Pancreas (tissue), 10 donors: Measurements from ENCODE around the gene DCST2. TPM values are rescaled to one million over a fixed set of nuclear protein-coding genes. Genes with fewer than 3 reads are reported as not detected.

ENCODE experiments used
- ATAC-seq, 4 donors: fragments of 200-7000 bp; cut with Tn5 transposase; one replicate each; pipeline versions ENCODE4 v1.8.0 to v1.9.1; 2020; ENCODE audit warnings: mild to moderate bottlenecking in 4 of 4, moderate library complexity in 4 of 4
- DNase-seq, 6 donors: peaks; one replicate each; pipeline ENCODE4 v3.0.0-alpha.2; 2020
- FAIRE-seq: peaks from 2 replicates; lab custom pipeline; 2012; peaks lifted over from hg19 to GRCh38; lab: Jason Lieb, UNC
- H3K27ac ChIP-seq, 4 donors: fragments of 200-600 bp; sonication (generic); 1 replicate in 3 of 4; 2 replicates in 1 of 4; pipeline versions ENCODE4 v1.5.0 to v1.8.0; 2020
- H3K27me3 ChIP-seq, 4 donors: fragments of 200-600 bp; one replicate each; pipeline ENCODE4 v1.8.0; 2021
- H3K36me3 ChIP-seq, 3 donors: fragments of 200-600 bp; sonication (generic) in 1 of 3; one replicate each; pipeline versions ENCODE4 v1.5.0 to v1.8.0; 2020 to 2021
- H3K4me1 ChIP-seq, 3 donors: fragments of 200-600 bp; one replicate each; pipeline ENCODE4 v1.8.0; 2021
- H3K4me3 ChIP-seq, 4 donors: fragments of 200-600 bp; sonication (generic) in 2 of 4; one replicate each; pipeline versions ENCODE4 v1.5.0 to v1.8.0; 2020 to 2021
- H3K9me3 ChIP-seq, 4 donors: fragments of 200-600 bp; one replicate each; pipeline ENCODE4 v1.8.0; 2021
- WGBS, 2 donors: extraction: QIAGEN DNeasy Blood & Tissue Kit; methylation state at CpG; one replicate each; pipeline ENCODE4 v1.1.7; 2013; 5-methylcytosine and 5-hydroxymethylcytosine counted together
- intact Hi-C, 3 donors: fragments of 100-400 bp; cut with DNase I; formaldehyde crosslinking; loops; one replicate each; pipeline versions ENCODE4 v1.11.1 to v1.14.2; 2022
- polyA plus RNA-seq, 2 donors: library from polyadenylated mRNA; stranded (reverse); fragments of 200-250 nt; gene quantifications; one replicate each; pipeline ENCODE4 v1.2.3, GENCODE V29; 2013
- total RNA-seq, 6 donors: library from RNA; stranded (reverse); fragmentation: NEBNext Ultra II Directional in 4 of 6; extraction: Animal tissue kit (Norgen Biotek cat#: 25700) in 4 of 6; gene quantifications; one replicate each; pipeline versions ENCODE4 v1.2.1 to v1.2.4, GENCODE V29; 2021 to 2023
- TF ChIP-seq, protein P1 (sequence below), 4 donors: fragments of 200-600 bp; sonication (generic) in 3 of 4; IDR thresholded peaks; one replicate each; pipeline versions ENCODE4 v1.5.0 to v1.8.0; 2021; ENCODE audit warnings: antibody characterized with exemption in 4 of 4
- donor health status: healthy with polysubstance abuse.
- donor health status: DM: no; HTN: no; CAD: no; lungs with moderate emphysema.
- donor health status: DM: no; HTN: no; CAD: no.
- donor health status: control.
- donor health status: control.
- donor health status: Bipolar disorder and iron deficiency.
- donor health status: DM: yes; HTN: yes; CAD: no.
- donor health status: DM: no; HTN: no; CAD: no.
- donor health status: DM: no; HTN: no; CAD: no.
- donor health status: DM: yes; HTN: yes; CAD: no.

DCST2 gene
- total and polyA plus RNA-seq, 8 donors = 0.12 to 5.1 (median 0.51) TPM

DNA sequence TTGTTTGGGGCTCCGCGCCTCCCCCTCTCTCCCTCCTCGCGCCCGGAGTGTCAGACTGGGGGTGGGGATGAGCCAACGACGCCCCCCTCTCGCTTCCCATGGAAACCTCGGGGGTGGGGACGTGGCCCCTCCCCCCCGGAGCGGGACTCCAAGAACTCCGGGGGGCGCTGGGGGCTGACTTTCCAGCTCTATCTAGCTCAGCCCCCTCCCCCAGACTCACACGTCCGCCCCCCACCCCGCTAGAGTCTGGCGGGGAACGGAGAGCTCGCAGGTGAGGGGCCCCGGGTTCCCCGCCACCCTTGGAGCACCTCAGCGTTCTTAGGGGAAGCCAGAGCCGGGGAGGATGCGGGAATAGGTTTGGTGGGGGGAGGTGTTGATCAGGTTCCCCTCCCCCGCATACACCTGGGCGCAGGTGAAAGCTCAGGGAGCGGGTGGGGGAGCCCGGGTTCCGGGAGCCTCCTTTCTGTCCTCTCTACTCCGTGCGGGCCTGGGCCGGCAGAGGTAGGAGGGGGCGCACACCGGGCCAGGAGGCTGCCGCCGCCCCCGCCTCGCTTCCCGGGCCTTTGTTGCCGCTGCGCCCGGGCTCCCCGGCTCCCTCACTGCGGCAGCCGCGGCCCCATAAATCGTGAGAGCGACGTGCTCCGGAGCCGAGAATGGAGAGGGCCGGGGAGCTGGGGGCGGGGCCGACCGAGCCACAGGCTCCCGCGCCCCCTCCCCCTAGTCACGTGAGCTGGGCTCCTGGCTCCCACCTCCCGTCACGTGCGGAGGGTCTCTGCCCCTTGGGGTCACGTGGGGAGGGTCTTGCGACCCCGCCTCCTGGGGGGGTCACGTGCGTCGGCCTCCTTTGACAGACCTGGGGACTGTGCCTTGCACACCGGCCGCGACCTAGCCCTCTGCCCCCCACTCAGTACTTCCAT lies 47.0 kb upstream of the DCST2 start:
- peaks cover 0 to 31% (median 6%) of the 10 kb centered on the region in 4 donors for H3K27me3 ChIP-seq
- H3K4me1 ChIP-seq = peaks cover 36 to 41% (median 37%) of the 10 kb centered on the region in 3 donors
- peak overlapping the region in 2 of 4 donors; percentile 41 to 45 for H3K4me3 ChIP-seq
- WGBS, 2 donors = 1 to 2% methylated on average over 40 to 71 of the region's 71 CpGs
- intact Hi-C loops = loop anchor here in 1 of 3 donors (5.0 kb wide), 1 partner anchor 38 kb away; no protein-coding TSS in a partner anchor
- peak in 3 of 6 donors; percentile 32 to 75 (median 59) for DNase-seq
- no peak overlapping the region for H3K27ac ChIP-seq
- ATAC-seq = no peak
- H3K9me3 ChIP-seq = no peaks in the 10 kb centered on the region
- no peak for FAIRE-seq
- TF ChIP-seq, protein P1, sequence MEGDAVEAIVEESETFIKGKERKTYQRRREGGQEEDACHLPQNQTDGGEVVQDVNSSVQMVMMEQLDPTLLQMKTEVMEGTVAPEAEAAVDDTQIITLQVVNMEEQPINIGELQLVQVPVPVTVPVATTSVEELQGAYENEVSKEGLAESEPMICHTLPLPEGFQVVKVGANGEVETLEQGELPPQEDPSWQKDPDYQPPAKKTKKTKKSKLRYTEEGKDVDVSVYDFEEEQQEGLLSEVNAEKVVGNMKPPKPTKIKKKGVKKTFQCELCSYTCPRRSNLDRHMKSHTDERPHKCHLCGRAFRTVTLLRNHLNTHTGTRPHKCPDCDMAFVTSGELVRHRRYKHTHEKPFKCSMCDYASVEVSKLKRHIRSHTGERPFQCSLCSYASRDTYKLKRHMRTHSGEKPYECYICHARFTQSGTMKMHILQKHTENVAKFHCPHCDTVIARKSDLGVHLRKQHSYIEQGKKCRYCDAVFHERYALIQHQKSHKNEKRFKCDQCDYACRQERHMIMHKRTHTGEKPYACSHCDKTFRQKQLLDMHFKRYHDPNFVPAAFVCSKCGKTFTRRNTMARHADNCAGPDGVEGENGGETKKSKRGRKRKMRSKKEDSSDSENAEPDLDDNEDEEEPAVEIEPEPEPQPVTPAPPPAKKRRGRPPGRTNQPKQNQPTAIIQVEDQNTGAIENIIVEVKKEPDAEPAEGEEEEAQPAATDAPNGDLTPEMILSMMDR (IDR thresholded peaks at IDR 0.05) = no peak
- H3K36me3 ChIP-seq = no peaks in the 10 kb centered on the region

DNA sequence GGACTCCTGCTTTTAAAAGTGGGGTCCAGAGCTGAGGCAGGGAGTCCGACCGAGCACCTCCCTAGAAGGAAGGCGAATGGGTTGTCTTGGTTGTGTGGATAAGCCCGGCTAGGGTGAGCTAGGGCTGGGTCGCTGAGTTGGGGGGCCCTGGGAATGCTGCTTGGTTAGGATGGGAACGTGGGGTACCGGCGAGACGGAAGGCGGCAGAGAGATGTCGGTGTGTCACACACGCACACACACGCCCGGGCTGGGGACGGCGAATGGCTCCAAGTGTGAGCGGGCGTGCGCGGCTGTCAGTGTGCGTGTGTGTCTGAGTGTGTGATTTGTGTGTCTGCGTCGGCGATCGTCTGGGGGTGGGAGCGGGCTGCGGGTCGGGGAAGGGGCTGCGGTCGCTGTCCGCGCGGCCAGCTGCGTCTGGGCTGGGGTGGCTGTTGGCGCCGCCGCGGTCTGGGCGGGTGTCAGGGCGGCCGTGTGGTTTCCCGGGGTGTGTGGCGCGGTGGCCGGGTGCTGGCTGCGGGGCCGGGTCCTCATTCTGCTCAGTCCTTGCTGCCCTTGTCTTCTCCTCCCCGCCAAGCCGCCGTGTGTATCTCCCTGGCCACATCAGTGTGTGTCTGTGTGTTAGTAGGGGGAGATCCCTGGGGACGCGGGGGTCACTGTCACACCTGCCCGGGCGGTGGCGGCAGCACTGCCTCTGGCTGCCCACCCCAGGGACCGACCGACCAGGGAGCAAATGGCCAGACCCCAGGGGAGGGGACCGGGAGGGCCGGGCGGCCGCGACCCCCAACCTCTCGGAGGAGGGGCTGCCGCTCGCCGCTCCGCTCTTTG lies 46.1 kb upstream of the DCST2 start:
- no peaks in the 10 kb centered on the region for H3K36me3 ChIP-seq
- H3K27ac ChIP-seq = no peak overlapping the region
- DNase-seq (peak in 2 of 6 donors; percentile 38 to 84), ATAC-seq (peak in 3 of 4 donors; percentile 3 to 4 (median 4)), FAIRE-seq (no peak)
- H3K9me3 ChIP-seq = no peaks in the 10 kb centered on the region
- peak overlapping the region in 2 of 4 donors; percentile 41 to 45 for H3K4me3 ChIP-seq
- H3K27me3 ChIP-seq = peaks cover 0 to 31% (median 6%) of the 10 kb centered on the region in 4 donors
- 1 to 2% methylated on average over 31 to 67 of the region's 67 CpGs for WGBS, 2 donors
- intact Hi-C loops = loop anchor here in 1 of 3 donors (5.0 kb wide), 1 partner anchor 37 kb away; no protein-coding TSS in a partner anchor
- TF ChIP-seq, protein P1 (IDR thresholded peaks at IDR 0.05) = no peak
- H3K4me1 ChIP-seq = peaks cover 36 to 41% (median 37%) of the 10 kb centered on the region in 3 donors

DNA sequence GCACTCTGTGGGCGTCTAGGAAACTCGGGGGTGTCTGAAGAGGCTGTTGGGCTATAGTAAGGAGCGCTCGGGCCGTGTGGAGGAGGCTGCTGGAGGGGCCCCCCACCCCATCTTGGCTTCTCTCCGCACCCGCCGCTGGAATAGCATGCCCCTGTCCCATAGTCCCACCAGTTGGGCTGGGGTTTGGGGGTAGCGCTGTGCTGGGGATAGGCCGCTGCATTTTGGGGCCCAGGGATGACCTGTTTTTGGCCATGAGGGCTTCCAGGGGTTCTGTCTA lies 45.6 kb upstream of the DCST2 start:
- TF ChIP-seq, protein P1 (IDR thresholded peaks at IDR 0.05) = no peak
- no peak overlapping the region for H3K27ac ChIP-seq
- intact Hi-C loops = no loop called here
- no peaks in the 10 kb centered on the region for H3K9me3 ChIP-seq
- DNase-seq = no peak
- H3K4me1 ChIP-seq = peaks cover 33 to 37% (median 33%) of the 10 kb centered on the region in 3 donors
- 1 to 9% methylated on average over 8 to 10 of the region's 10 CpGs for WGBS, 2 donors
- H3K36me3 ChIP-seq = no peaks in the 10 kb centered on the region
- ATAC-seq = no peak
- H3K4me3 ChIP-seq = peak overlapping the region in 3 of 4 donors; percentile 19 to 45 (median 41)
- H3K27me3 ChIP-seq = peaks cover 0 to 31% (median 6%) of the 10 kb centered on the region in 4 donors
- no peak for FAIRE-seq

DNA sequence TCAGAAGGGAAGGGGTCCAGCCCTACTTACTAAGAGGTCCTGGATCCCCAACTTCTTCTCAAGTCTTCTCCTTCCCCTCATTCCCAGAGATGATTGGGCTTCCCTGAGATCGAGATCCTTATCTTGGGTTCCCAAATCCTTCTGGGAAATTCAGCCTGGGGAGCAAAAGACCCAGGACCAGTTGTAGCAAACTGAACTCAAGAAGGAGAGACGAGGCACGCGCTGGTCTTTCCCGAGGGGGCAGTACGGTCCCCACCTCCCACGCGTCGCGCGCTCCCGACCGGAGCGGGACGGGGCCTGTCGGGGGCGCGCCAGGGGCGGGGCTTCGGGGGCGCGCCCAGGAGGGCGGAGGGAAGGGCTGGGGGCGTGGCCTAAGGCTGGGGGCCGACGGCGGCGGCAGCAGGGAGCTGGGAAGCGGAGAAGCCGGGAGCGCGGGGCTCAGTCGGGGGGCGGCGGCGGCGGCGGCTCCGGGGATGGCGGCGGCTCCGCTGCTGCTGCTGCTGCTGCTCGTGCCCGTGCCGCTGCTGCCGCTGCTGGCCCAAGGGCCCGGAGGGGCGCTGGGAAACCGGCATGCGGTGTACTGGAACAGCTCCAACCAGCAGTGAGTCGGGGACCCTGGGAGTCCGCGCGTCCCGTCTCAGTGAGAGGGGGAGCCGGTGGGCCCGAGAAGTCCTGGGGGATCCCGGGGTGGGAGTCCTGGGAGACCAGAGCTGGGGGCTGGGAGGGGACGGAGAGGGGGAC lies 45.1 kb upstream of the DCST2 start, which contains the start of gene EFNA3:
Gene EFNA3 (plus strand): TSS at position 369 of the 741 bp plus-strand sequence. CDS start 105 bp downstream, at position 474.
- peaks cover 0 to 31% (median 6%) of the 10 kb centered on the region in 4 donors for H3K27me3 ChIP-seq
- 1% methylated on average over 19 to 59 of the region's 59 CpGs for WGBS, 2 donors
- intact Hi-C loops = no loop called here
- H3K4me3 ChIP-seq = peak within 1 kb of the TSS in 3 of 4 donors; percentile 19 to 45 (median 41)
- FAIRE-seq = no peak
- H3K36me3 ChIP-seq = no peaks in the 10 kb centered on the region
- peaks cover 32 to 36% (median 33%) of the 10 kb centered on the region in 3 donors for H3K4me1 ChIP-seq
- TF ChIP-seq, protein P1 (IDR thresholded peaks at IDR 0.05) = no peak
- no peaks in the 10 kb centered on the region for H3K9me3 ChIP-seq
- H3K27ac ChIP-seq = no peak within 1 kb of the TSS
- peak; percentile 49 to 81 (median 72) for ATAC-seq
- peak; percentile 49 to 85 (median 70) for DNase-seq
